Epithelial cell of esophagus (primary cell): ENCODE results near the gene STIMATE.
A peak's percentile ranks its signal among the peaks of the same experiment; 100 is the strongest.

Experiments used
- DNase-seq: peaks from one replicate; pipeline ENCODE4 v3.0.0; 2010; ENCODE audit warnings: low read depth
- H3K4me3 ChIP-seq: 2 replicates; pipeline ENCODE4 v1.5.1; 2011; ENCODE audit warnings: mild to moderate bottlenecking, low read length, control low read depth
- TF ChIP-seq, protein P1 (sequence below): IDR thresholded peaks from 2 replicates; pipeline ENCODE4 v1.5.1; 2011; ENCODE audit warnings: low read depth, mild to moderate bottlenecking, low read length, control low read depth, inconsistent platforms; ENCODE audit not compliant: insufficient read depth; ENCODE audit errors: missing control alignments

STIMATE gene

GRCh38 chr3:52827866-52828376, 69.4 kb downstream of the STIMATE start:
- no peak for DNase-seq
- TF ChIP-seq, protein P1, sequence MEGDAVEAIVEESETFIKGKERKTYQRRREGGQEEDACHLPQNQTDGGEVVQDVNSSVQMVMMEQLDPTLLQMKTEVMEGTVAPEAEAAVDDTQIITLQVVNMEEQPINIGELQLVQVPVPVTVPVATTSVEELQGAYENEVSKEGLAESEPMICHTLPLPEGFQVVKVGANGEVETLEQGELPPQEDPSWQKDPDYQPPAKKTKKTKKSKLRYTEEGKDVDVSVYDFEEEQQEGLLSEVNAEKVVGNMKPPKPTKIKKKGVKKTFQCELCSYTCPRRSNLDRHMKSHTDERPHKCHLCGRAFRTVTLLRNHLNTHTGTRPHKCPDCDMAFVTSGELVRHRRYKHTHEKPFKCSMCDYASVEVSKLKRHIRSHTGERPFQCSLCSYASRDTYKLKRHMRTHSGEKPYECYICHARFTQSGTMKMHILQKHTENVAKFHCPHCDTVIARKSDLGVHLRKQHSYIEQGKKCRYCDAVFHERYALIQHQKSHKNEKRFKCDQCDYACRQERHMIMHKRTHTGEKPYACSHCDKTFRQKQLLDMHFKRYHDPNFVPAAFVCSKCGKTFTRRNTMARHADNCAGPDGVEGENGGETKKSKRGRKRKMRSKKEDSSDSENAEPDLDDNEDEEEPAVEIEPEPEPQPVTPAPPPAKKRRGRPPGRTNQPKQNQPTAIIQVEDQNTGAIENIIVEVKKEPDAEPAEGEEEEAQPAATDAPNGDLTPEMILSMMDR = no peak

DNA sequence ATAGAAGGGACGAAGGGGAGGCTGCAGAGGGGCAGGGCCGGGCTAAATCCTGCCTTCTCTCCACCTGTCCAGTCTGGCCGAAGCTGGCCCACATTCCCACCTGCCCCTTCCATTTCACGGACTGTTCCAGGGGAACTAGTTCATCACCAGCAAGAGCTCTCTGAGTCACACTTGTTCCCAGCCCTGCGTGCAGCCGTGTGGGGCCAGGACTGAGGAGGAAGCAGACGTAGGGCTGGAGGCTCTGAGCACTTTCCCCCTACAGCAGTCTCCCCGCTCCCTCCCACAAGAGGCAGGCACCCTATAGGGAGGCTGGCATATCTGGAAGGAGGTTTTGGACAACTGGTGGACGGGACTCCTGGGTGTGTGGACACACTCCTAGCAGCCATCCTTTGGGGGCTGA, 69.9 kb downstream of the STIMATE start:
- DNase-seq = peak; percentile 48
- TF ChIP-seq, protein P1 = no peak
- no peak overlapping the region for H3K4me3 ChIP-seq

More at GRCh38 chr3:52827866-52828376, 69.4 kb downstream of the STIMATE start:
- no peak overlapping the region for H3K4me3 ChIP-seq

DNA sequence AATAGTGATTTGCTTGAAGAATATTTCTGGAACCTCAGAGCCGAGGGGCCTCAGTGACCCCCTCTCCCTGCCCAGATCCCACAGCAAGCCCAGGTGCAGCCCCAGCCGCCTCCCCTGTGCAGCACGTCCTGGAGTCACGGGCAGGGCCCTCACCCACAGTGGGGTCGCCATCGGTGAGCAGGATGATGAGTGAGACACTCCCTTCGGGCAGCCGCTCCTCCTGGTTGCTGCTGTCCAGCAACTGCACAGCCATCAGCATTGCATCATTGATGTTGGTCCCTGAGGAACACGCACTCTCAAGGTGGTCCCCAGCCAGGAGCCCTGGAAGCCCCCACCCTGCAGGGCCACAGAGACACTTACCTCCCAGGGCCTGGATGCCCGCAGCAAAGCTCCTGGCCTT, 73.3 kb downstream of the STIMATE start:
- no peak for DNase-seq
- TF ChIP-seq, protein P1 = no peak
- no peak overlapping the region for H3K4me3 ChIP-seq

GRCh38 chr3:52822363-52822762, 75.0 kb downstream of the STIMATE start:
- TF ChIP-seq, protein P1 = no peak
- H3K4me3 ChIP-seq = no peak overlapping the region
- no peak for DNase-seq

DNA sequence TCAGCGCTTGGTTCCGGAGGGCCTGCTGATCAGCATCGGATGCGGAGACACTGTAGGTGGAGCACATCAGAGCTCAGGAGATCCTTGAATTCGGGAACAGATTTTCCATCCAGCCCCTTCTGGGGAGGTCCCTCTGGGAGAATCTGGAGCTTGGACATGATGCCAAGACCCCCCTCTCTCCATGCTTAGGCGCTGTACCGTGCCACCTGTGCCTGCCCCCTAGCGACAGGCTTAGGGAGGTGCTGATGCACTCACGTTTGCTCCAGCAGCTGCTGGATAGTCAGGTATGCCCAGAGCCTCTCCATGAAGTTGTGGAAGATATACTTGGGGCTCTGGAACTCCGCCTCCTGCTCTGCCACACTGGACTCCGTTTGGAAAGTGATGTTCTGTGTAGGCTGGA, 76.6 kb downstream of the STIMATE start:
- H3K4me3 ChIP-seq = no peak overlapping the region
- TF ChIP-seq, protein P1 = peak; percentile 70
- DNase-seq = peak; percentile 49

GRCh38 chr3:52819936-52820335, 77.4 kb downstream of the STIMATE start:
- no peak for DNase-seq
- TF ChIP-seq, protein P1 = no peak
- no peak overlapping the region for H3K4me3 ChIP-seq

GRCh38 chr3:52817860-52818259, 79.5 kb downstream of the STIMATE start:
- no peak overlapping the region for H3K4me3 ChIP-seq
- TF ChIP-seq, protein P1 = no peak
- DNase-seq = no peak
